Loucy (cell line): ENCODE measurements around the gene EIF6.

Experiments
- H2AFZ ChIP-seq: fragments of 200-600 bp; sonication (generic); 2 replicates; pipeline ENCODE4 v1.6.0; 2016; ENCODE audit warnings: antibody characterized with exemption, mild to moderate bottlenecking, low read length, moderate library complexity
- H3F3A ChIP-seq: fragments of 200-600 bp; 2 replicates; pipeline ENCODE4 v1.6.0; 2016; ENCODE audit warnings: antibody characterized with exemption, low read depth, mild to moderate bottlenecking
- H3K27me3 ChIP-seq: fragments of 200-600 bp; sonication (generic); 2 replicates; pipeline ENCODE4 v1.6.1; 2014; ENCODE audit warnings: low read length, mild to moderate bottlenecking; ENCODE audit not compliant: insufficient read depth, poor library complexity, severe bottlenecking
- H3K36me3 ChIP-seq: fragments of 200-600 bp; sonication (generic); 2 replicates; pipeline ENCODE4 v1.6.1; 2016; ENCODE audit warnings: low read length; ENCODE audit not compliant: insufficient read depth
- H3K4me1 ChIP-seq: fragments of 200-600 bp; sonication (generic); 2 replicates; pipeline ENCODE4 v1.5.1; 2014; ENCODE audit warnings: low read length, mild to moderate bottlenecking; ENCODE audit not compliant: insufficient read depth, poor library complexity, severe bottlenecking
- H3K4me2 ChIP-seq: fragments of 200-600 bp; sonication (generic); 2 replicates; pipeline ENCODE4 v1.6.0; 2014; ENCODE audit warnings: antibody characterized with exemption, low read length, low read depth, mild to moderate bottlenecking; ENCODE audit not compliant: poor library complexity, severe bottlenecking
- H3K4me3 ChIP-seq: fragments of 200-600 bp; sonication (generic); 2 replicates; pipeline ENCODE4 v1.5.1; 2014; ENCODE audit warnings: low read length, mild to moderate bottlenecking, mixed read lengths; ENCODE audit not compliant: poor library complexity, severe bottlenecking
- H3K79me2 ChIP-seq: fragments of 200-600 bp; sonication (generic); 2 replicates; pipeline ENCODE4 v1.6.1; 2014; ENCODE audit warnings: low read length; ENCODE audit not compliant: insufficient read depth
- H3K9ac ChIP-seq: fragments of 200-600 bp; sonication (generic); 2 replicates; pipeline ENCODE4 v1.6.0; 2014; ENCODE audit warnings: mild to moderate bottlenecking, low read depth, low read length, moderate library complexity; ENCODE audit not compliant: poor library complexity, severe bottlenecking
- H3K9me2 ChIP-seq: fragments of 200-600 bp; sonication (generic); replicated peaks from 2 replicates; pipeline ENCODE4 v1.6.1; 2016; ENCODE audit warnings: low read depth, low read length, mixed read lengths
- H3K9me3 ChIP-seq: fragments of 200-600 bp; sonication (generic); 2 replicates; pipeline ENCODE4 v1.6.1; 2014; ENCODE audit warnings: mild to moderate bottlenecking, antibody characterized with exemption, low read length, low read depth; ENCODE audit not compliant: insufficient read depth
- H4K20me1 ChIP-seq: fragments of 200-600 bp; sonication (generic); 2 replicates; pipeline ENCODE4 v1.6.0; 2014; ENCODE audit warnings: antibody characterized with exemption, low read length, mild to moderate bottlenecking; ENCODE audit not compliant: insufficient read depth, poor library complexity, severe bottlenecking
- EZH2phosphoT487 ChIP-seq: fragments of 200-600 bp; IDR thresholded peaks from 2 replicates; pipeline ENCODE4 v1.6.1; 2018; ENCODE audit warnings: antibody characterized with exemption, mild to moderate bottlenecking, moderate library complexity, borderline replicate concordance
- TF ChIP-seq, protein P1 (sequence below): fragments of 200-600 bp; sonication (generic); conservative IDR thresholded peaks from 2 replicates; pipeline ENCODE4 v1.5.1; 2014; ENCODE audit warnings: mild to moderate bottlenecking, antibody characterized with exemption, low read length

The EIF6 gene

DNA sequence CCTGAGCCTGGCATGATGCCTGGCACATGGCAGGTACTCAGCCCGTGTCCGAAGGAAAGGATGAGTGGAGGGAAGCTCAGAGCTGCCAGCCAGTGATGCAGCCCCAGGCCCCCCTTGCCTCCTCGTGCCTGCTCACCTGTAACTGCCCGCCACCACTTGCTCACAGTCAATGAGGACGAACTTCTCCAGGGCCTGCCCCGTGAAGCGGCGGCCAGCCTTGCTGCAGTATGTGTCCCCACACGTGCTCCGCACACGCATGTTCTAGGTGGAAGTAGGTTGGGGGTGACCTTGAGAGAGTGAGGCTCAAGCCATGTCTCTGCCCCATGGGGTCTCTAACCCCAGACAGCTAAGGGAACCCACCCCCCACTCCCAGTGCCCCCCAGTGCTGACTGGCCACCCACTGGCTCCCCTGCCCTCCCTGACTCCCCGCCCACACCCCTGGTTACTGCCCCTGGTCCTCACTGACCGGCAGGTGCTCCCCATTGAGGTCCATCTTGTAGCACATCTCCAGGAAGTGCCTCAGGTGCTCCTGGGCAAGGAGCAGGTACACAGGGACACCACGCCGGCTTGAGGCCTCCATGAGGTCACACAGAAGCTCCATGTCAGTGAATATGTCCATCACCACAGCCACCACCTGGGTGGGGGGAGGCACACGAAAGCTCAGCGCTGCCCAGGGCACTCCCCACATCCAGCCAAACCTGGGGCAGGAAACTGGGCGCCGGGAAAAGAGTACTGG lies 3.9 kb upstream of the EIF6 start:
- peaks cover 10% of the 10 kb centered on the region for H4K20me1 ChIP-seq
- H3F3A ChIP-seq: no peaks in the 10 kb centered on the region
- no peak overlapping the region for H2AFZ ChIP-seq
- H3K27me3 ChIP-seq: no peaks in the 10 kb centered on the region
- no peak overlapping the region for H3K9ac ChIP-seq
- no peaks in the 10 kb centered on the region for H3K9me3 ChIP-seq
- peaks cover 7% of the 10 kb centered on the region for H3K4me1 ChIP-seq
- TF ChIP-seq, protein P1, sequence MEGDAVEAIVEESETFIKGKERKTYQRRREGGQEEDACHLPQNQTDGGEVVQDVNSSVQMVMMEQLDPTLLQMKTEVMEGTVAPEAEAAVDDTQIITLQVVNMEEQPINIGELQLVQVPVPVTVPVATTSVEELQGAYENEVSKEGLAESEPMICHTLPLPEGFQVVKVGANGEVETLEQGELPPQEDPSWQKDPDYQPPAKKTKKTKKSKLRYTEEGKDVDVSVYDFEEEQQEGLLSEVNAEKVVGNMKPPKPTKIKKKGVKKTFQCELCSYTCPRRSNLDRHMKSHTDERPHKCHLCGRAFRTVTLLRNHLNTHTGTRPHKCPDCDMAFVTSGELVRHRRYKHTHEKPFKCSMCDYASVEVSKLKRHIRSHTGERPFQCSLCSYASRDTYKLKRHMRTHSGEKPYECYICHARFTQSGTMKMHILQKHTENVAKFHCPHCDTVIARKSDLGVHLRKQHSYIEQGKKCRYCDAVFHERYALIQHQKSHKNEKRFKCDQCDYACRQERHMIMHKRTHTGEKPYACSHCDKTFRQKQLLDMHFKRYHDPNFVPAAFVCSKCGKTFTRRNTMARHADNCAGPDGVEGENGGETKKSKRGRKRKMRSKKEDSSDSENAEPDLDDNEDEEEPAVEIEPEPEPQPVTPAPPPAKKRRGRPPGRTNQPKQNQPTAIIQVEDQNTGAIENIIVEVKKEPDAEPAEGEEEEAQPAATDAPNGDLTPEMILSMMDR: no peak
- TF ChIP-seq EZH2phosphoT487: no peak
- H3K79me2 ChIP-seq: peaks cover 10% of the 10 kb centered on the region
- no peak overlapping the region for H3K4me3 ChIP-seq
- H3K9me2 ChIP-seq: no peaks in the 10 kb centered on the region
- no peaks in the 10 kb centered on the region for H3K36me3 ChIP-seq
- no peak overlapping the region for H3K4me2 ChIP-seq

DNA sequence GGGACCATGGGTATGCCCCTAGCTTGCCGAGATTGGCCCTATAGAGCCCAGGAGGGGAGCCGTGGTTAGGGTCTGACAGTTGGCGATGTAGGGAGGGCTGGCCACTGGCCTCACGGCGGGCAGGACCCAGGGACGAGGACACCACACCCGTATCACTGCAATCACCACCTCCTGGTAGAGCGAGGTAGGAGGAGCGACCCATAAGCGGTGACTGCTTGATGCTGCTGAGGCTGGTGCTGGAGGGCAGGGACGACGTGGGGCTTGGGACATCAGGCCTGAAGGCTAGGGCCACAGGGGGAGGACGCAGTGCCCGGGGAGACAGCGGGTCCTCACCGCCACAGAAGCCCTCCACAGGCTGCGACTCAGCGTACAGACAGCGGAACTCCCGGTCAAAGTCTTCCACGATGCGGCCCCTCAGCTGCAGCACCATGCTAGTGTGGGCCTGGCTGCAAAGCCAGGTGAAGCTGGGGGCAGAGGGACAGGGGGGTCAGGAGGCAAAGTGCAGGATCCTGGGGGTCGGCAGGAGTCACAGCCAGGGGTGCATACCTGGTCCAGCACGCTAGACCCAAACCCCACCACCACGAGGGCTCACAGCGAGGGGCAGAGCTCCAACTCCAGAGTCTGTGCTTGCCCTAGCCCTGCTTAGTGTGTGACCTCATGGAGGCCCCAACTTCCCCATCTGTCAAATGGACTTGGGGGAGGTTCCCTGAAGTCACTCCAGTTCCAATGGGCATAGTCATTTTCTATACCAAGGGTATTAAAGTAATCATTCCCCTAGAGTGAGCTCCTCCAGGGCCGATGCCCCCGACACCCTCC lies 3.1 kb upstream of the EIF6 start:
- Histone ChIP-seq H3K4me2 (no peak overlapping the region), H3K27me3 (no peaks in the 10 kb centered on the region), H3K36me3 (no peaks in the 10 kb centered on the region), H3K4me3 (no peak overlapping the region), H3K9ac (no peak overlapping the region), H2AFZ (no peak overlapping the region), H3F3A (no peaks in the 10 kb centered on the region), H3K9me3 (no peaks in the 10 kb centered on the region), H3K79me2 (peaks cover 17% of the 10 kb centered on the region), H4K20me1 (peaks cover 18% of the 10 kb centered on the region), H3K9me2 (no peaks in the 10 kb centered on the region), H3K4me1 (peaks cover 9% of the 10 kb centered on the region)
- TF ChIP-seq, protein P1: no peak
- no peak for TF ChIP-seq EZH2phosphoT487

GRCh38 chr20:35286899-35287508 lies 2.4 kb upstream of the EIF6 start:
- Histone ChIP-seq H3K4me1 (peaks cover 14% of the 10 kb centered on the region), H3K9ac (no peak overlapping the region), H3K4me3 (no peak overlapping the region)

More at GRCh38 chr20:35286899-35287508, 2.4 kb upstream of the EIF6 start:
- peaks cover 3% of the 10 kb centered on the region; the same call in 1 of the 2 replicates for H3K36me3 ChIP-seq
- H2AFZ ChIP-seq: no peak overlapping the region
- no peaks in the 10 kb centered on the region for H3K9me2 ChIP-seq
- no peaks in the 10 kb centered on the region for H3K27me3 ChIP-seq
- H3K79me2 ChIP-seq: peaks cover 24% of the 10 kb centered on the region
- no peaks in the 10 kb centered on the region for H3F3A ChIP-seq
- H3K9me3 ChIP-seq: no peaks in the 10 kb centered on the region
- no peak for TF ChIP-seq EZH2phosphoT487
- TF ChIP-seq, protein P1: no peak
- H4K20me1 ChIP-seq: peaks cover 24% of the 10 kb centered on the region
- no peak overlapping the region for H3K4me2 ChIP-seq
